Spleen (tissue), 7 donors: ENCODE data around the gene ASIC1.

ENCODE experiments used
- CTCF ChIP-seq, 11 experiments: fragments of 200-600 bp in 7 of 11; fragments of 450-650 bp in 4 of 11; sonication (generic) in 4 of 11; IDR thresholded peaks in 8 of 11; conservative IDR thresholded peaks in 3 of 11; 1 replicate in 7 of 11; 2 replicates in 4 of 11; pipeline versions ENCODE4 v1.4.0 to v1.8.0; 2016 to 2021; ENCODE audit warnings: antibody characterized with exemption in 11 of 11, inconsistent platforms in 4 of 11, mild to moderate bottlenecking in 1 of 11
- POLR2A ChIP-seq, 3 donors: fragments of 450-650 bp; IDR thresholded peaks; one replicate each; pipeline ENCODE4 v1.5.1; 2017; ENCODE audit warnings: antibody characterized with exemption in 3 of 3, mild to moderate bottlenecking in 1 of 3
- POLR2AphosphoS5 ChIP-seq, 3 donors: sonication (generic); formaldehyde crosslinking; IDR thresholded peaks; one replicate each; pipeline ENCODE4 v1.5.1; 2017; ENCODE audit warnings: antibody characterized with exemption in 3 of 3
- donor health status: DM: no; HTN: no; CAD: no; lungs with moderate emphysema.
- donor health status: DM: no; HTN: no; CAD: no.
- donor health status: DM: no; HTN: no; CAD: no.

DNA sequence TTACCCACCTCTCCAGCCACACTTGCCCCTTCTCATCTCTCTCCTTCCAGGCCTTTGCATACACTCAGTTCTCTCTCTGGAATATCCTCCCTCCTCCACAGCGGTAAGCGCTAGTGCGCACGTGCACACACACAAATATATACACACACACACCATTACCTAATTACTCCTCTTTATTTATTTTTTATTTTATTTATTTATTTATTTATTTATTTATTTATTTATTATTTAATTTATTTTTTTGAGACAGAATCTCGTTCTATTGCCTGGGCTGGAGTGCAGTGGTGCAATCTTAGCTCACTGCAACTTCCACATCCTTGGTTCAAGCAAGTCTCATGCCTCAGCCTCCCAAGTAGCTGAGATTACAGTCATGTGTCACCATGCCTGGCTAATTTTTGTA, 11.7 kb downstream of the ASIC1 start:
- TF ChIP-seq POLR2A (IDR thresholded peaks at IDR 0.05) (no peak), CTCF (IDR thresholded peaks at IDR 0.05 in 8 of 11, conservative IDR thresholded peaks at IDR 0.05 in 3 of 11) (no peak), POLR2AphosphoS5 (IDR thresholded peaks at IDR 0.05) (no peak)
